ENCODE data around the gene SERBP1. TPM values are rescaled to one million over a fixed set of nuclear protein-coding genes. Genes with fewer than 3 reads are reported as not detected.
A peak's percentile ranks its signal among the peaks of the same experiment; 100 is the strongest.

SERBP1 gene
- total RNA-seq, 2 experiments from 2014 or later: 270 to 410 TPM

GRCh38 chr1:67431869-67432578 is 1.8 kb upstream of the SERBP1 start:
- intact Hi-C loops (cut with micrococcal nuclease; ENCODE audit: unreplicated experiment): loop anchor here (2.0 to 10.0 kb wide), 9 partner anchors 69 to 1157 kb away; partner anchors contain the start of genes GADD45A and SLC35D1
- POLR2A ChIA-PET: interaction anchor here (0.8 to 3.6 kb wide), 19 partner anchors 9 to 674 kb away, joined by 3 to 20 read pairs (median 5); partner anchors contain the start of genes GADD45A and MIER1
- peak; percentile 65 for DNase-seq (ENCODE audit: low spot score)
- peak overlapping the region; percentile 92 for H3K4me2 ChIP-seq (ENCODE audit: low read length)
- peaks cover 27% of the 10 kb centered on the region for H3K4me1 ChIP-seq (ENCODE audit: insufficient read depth, low read length, poor library complexity, severe bottlenecking)
- no peaks in the 10 kb centered on the region for H3K9me3 ChIP-seq (ENCODE audit: low read length)
- peaks cover 24% of the 10 kb centered on the region for H4K20me1 ChIP-seq (ENCODE audit: insufficient read depth, low read length)
- H3K36me3 ChIP-seq (ENCODE audit: insufficient read depth, low read length): peaks cover 29% of the 10 kb centered on the region
- peaks cover 54% of the 10 kb centered on the region for H3K79me2 ChIP-seq (ENCODE audit: insufficient read depth, low read depth, low read length)
- peak overlapping the region; percentile 95 for H2AFZ ChIP-seq (ENCODE audit: low read length)
- BruUV-seq (replicated peaks): no TSS peak
- no peaks in the 10 kb centered on the region for H3K9me2 ChIP-seq (ENCODE audit: insufficient read depth, low read length)
- peak overlapping the region; percentile 99 for H3K4me3 ChIP-seq (ENCODE audit: low read depth, low read length, poor library complexity, severe bottlenecking)
- TF ChIP-seq EZH2phosphoT487 (IDR thresholded peaks at IDR 0.05; ENCODE audit: borderline replicate concordance, low read depth, low read length): no peak
- TF ChIP-seq, protein P1, sequence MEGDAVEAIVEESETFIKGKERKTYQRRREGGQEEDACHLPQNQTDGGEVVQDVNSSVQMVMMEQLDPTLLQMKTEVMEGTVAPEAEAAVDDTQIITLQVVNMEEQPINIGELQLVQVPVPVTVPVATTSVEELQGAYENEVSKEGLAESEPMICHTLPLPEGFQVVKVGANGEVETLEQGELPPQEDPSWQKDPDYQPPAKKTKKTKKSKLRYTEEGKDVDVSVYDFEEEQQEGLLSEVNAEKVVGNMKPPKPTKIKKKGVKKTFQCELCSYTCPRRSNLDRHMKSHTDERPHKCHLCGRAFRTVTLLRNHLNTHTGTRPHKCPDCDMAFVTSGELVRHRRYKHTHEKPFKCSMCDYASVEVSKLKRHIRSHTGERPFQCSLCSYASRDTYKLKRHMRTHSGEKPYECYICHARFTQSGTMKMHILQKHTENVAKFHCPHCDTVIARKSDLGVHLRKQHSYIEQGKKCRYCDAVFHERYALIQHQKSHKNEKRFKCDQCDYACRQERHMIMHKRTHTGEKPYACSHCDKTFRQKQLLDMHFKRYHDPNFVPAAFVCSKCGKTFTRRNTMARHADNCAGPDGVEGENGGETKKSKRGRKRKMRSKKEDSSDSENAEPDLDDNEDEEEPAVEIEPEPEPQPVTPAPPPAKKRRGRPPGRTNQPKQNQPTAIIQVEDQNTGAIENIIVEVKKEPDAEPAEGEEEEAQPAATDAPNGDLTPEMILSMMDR (conservative IDR thresholded peaks at IDR 0.05; ENCODE audit: low read length): no peak
- peak overlapping the region; percentile 96 for H3K27ac ChIP-seq (ENCODE audit: low read depth, low read length, poor library complexity, severe bottlenecking)
- CTCF ChIA-PET (ENCODE audit: unreplicated experiment): interaction anchor here (0.7 to 1.4 kb wide), 3 partner anchors 244 to 253 kb away, joined by 3 to 10 read pairs (median 3); partner anchors contain the start of gene GADD45A

DNA sequence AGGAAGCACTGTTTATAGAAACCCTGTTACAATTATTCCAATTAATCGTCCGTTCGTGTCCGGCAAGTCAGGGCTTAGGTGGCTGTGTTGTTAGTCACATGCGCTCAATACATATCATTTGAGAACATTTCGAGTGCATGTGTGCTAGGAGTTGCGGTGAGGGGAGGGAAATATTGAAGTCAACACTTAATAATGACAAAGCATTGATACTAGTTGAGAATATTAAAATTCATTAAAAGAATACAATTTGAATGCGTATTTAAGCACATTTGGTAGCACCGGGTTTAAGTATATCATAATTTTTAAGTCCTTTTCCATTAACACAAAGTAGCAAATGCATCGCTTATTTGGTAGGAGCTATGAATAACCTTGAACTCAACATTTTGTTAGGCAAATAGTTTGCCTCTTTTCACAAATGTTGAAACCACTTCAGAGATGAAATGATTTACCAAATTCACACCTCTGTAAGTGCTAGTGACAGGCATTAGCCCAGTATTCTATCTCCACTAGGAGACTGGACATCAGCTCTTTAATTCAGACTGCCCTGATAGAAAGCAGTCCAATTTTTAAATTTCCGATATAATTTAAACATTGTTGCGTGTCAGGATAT is 1.1 kb upstream of the SERBP1 start:
- Histone ChIP-seq H3K79me2 (ENCODE audit: insufficient read depth, low read depth, low read length) (peaks cover 61% of the 10 kb centered on the region), H3K36me3 (ENCODE audit: insufficient read depth, low read length) (peaks cover 36% of the 10 kb centered on the region), H3K4me2 (ENCODE audit: low read length) (peak overlapping the region; percentile 92), H3K9me3 (ENCODE audit: low read length) (no peaks in the 10 kb centered on the region), H3K4me3 (ENCODE audit: low read depth, low read length, poor library complexity, severe bottlenecking) (peak overlapping the region; percentile 99), H4K20me1 (ENCODE audit: insufficient read depth, low read length) (peaks cover 30% of the 10 kb centered on the region), H3K4me1 (ENCODE audit: insufficient read depth, low read length, poor library complexity, severe bottlenecking) (peaks cover 34% of the 10 kb centered on the region), H3K9me2 (ENCODE audit: insufficient read depth, low read length) (no peaks in the 10 kb centered on the region), H2AFZ (ENCODE audit: low read length) (peak overlapping the region; percentile 95), H3K27ac (ENCODE audit: low read depth, low read length, poor library complexity, severe bottlenecking) (peak overlapping the region; percentile 96)
- intact Hi-C loops (cut with micrococcal nuclease; ENCODE audit: unreplicated experiment): loop anchor here (2.0 to 10.0 kb wide), 9 partner anchors 70 to 1156 kb away; partner anchors contain the start of genes GADD45A and SLC35D1
- CTCF ChIA-PET (ENCODE audit: unreplicated experiment): interaction anchor here (0.9 to 1.4 kb wide), 2 partner anchors 245 to 253 kb away, joined by 3 to 10 read pairs; partner anchors contain the start of gene GADD45A
- peak; percentile 31 for DNase-seq (ENCODE audit: low spot score)
- TF ChIP-seq EZH2phosphoT487 (IDR thresholded peaks at IDR 0.05; ENCODE audit: borderline replicate concordance, low read depth, low read length): no peak
- TF ChIP-seq, protein P1 (conservative IDR thresholded peaks at IDR 0.05; ENCODE audit: low read length): no peak
- TSS peak; percentile 86 for BruUV-seq (replicated peaks)
- POLR2A ChIA-PET: interaction anchor here (0.7 to 3.6 kb wide), 17 partner anchors 8 to 1047 kb away, joined by 3 to 20 read pairs (median 5); partner anchors contain the start of gene MIER1
